ENCODE measurements around the gene NTN4.
"Not testable (repeated sequence)": the region's sequence is repeated elsewhere in the genome, so short reads cannot be mapped to it uniquely, and the experiment has no call there.

Gene NTN4

DNA sequence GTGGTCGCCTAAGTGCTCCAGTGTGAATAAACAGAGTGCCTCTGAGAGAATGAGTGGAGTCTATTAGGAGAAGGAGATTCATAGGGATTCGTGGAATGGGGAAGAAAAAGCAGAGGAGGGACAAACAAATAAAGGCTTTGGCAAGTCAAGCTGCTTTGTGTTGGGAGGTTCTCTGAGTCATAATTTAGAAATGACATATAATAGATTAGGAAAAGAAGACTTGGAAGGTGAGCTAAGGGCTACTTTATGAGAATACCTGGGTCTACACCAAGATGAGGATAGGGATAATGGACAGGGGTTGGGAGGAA is 6.4 kb upstream of the NTN4 start:
- in situ Hi-C loops (cut with HindIII; ENCODE audit: low sequenced_read_pairs), result no loop called here

DNA sequence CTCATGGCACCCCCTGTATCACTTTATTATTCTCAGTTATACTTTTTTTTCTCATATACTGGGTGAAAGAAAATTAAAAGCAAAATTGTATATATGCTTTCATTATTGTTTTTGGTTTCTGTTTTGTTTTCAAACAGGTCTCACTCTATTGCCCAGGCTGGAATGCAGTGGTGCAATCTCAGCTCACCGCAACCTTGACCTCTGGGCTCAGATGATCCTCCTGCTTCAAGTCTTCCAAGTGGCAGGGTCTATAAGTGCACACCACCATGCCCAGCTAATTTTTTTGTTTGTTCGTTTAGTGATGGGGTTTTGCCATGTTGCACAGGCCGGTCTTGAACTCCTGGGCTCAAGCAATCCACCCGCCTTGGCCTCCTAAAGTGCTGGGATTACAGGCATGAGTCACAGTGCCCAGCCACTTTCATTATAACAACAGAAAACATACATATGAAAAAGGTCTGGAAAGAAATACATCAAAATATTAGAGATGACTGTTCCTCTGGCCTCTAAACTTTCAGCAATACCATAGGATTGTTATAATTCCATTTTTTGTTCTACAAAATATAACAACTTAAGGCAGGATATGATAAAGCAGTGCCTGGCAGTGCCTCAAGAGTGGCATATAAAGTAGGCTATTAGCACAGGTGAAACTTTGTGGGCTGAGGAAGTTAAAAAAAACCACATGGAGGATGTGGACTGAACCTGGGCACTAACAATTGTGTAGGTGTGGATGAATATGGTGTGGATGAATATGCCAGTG is 5.8 kb upstream of the NTN4 start:
- in situ Hi-C loops (cut with HindIII; ENCODE audit: low sequenced_read_pairs), result no loop called here

DNA sequence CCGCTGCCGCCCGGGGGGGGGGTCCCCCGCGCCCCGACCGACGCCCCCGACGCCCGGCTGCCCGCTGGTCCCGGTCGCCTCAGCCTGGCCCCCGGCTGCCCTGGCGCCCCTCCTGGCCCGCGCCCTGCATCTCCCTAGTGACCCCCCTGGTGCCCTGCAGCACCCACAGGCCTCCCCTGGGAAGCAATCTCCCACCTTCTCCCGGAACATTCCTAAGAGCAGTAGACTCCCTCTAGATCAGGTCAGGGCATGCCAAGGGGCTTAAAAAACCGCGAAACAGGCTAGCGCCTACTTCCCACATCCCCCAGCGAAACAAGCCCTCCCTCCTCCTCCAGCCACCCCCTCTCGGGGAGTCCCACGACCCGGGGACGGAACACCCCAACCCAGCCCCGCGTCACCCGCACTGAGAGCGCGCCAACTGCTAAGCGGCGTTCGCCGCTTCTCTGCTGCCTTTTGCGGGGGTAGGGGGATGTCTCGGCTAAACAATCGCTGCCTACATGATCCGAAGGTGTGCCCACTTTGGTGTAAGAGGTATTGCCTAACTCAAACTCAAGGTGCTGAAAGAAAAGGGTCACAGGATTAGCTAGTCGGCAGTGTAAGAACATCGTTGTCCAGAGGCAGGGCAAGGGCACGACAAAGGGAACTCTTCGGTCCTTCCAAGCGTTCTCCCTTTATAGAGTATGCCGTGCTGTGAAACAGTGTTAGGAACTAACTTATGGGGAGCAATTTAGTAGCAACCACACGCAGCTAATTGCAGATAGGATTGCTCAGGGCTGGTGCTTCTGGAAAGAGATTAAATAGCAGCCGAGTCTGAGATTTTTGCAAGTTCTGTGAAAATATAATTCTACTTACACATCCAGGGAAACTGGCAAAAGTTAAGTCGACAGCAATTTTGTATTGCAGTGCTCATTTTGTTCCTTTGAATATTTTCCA is 619 bp upstream of the NTN4 start:
- in situ Hi-C loops (cut with HindIII; ENCODE audit: low sequenced_read_pairs), result no loop called here

DNA sequence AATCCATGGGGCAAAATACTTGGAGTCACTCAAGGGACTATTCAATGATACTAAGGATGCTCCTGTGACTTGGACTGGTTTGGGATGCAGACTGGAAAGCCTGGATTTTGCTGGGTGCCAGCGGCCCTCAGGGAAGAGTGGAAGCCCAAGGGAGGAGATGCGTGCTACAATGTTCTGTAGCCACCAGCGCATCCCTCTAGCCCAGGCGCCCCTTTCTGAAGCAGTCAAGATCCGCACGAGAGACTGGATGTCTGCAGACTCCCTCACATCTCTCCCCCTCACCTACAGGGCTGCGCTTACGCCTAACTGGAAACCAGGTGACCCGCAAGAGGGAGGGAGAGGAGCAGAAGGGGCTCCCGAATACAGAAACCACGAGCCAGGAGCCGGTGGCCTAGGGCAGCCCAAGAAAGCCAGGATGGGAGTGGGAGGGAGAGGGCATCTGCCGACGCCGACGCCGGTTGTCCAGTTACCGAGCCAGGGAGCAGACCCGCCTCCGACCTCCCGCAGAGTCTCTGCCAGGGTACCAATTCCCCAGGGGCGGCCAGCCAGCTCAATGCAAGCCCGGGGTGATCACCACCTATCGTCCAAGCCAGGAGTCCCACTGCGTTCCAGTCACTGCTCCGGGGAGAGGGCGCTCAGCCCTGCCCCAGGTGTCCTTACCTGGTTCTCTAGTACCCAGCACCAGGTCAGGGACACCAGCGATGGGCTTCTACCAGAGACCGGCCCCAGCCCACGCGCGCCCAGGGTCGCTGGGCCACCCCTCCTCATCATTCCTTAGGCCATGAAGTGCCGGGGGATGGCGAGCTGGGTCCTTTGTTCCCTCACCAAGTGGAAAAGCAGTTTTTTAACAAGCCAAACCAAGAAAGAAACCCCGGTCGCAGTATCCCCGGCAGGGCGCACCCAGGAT is 1.2 kb downstream of the NTN4 start:
- in situ Hi-C loops (cut with HindIII; ENCODE audit: low sequenced_read_pairs), result no loop called here

DNA sequence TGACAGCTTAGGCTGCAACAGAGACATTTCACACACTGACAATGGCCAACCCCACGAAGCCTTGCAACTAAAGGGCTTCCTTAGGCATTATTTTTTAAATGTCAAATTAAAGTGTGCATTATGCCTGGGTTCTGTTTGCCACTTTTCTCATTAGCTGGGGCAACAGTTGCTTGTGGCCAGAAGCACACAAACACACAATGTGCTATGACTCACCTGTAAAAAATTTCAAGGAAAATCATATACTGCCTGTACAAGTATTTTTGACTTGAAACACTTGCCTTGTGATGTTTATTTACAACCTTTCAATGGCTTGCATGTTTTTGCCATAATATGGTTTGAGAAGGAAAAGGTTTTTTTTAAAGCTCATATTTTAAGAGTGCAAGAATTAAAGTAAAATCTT is 1.9 kb downstream of the NTN4 start:
- in situ Hi-C loops (cut with HindIII; ENCODE audit: low sequenced_read_pairs), result no loop called here

DNA sequence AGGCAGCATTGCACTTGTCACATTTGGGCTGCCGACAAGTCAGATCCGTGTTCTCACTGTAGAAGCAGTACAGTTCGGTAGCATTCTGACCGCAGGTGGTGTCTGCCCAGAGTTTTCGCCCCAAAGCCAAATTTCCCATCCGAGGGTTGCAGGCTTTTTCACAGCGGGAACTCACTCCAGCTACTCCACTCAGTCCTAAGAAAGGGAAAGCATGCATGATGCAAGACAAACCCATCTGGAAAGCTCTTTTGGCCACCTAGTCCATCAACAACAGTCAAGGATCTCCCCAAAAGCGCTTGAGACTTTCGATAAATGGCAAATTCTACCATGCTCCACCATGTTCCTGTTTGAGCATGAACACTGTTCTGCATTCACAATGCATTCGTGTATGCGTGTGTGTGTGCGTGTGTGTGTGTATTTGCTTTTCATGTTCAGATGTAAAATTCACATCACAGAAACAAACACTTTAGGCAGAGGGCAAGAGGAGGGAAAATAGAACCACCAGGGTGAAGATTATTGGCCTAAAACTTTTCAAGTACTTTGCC is 3.2 kb downstream of the NTN4 start:
- in situ Hi-C loops (cut with HindIII; ENCODE audit: low sequenced_read_pairs), result no loop called here

DNA sequence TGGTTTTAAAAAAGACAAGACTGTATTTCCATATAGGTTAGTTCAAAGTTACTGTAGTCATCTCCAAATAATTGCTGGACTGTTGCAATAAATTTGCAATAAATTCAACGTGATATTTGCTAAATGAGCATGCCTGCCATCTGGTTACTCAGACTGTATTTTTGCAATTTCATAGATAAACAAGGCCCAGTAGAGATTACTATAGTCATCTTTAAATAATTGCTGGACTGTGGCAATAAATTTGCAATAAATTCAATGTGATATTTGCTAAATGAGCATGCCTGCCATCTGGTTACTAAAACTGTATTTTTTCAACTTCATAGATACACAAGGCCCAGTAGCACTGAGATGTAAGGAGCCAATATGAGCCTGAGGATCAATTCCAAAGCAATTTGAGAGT is 5.6 kb downstream of the NTN4 start:
- in situ Hi-C loops (cut with HindIII; ENCODE audit: low sequenced_read_pairs), result no loop called here

DNA sequence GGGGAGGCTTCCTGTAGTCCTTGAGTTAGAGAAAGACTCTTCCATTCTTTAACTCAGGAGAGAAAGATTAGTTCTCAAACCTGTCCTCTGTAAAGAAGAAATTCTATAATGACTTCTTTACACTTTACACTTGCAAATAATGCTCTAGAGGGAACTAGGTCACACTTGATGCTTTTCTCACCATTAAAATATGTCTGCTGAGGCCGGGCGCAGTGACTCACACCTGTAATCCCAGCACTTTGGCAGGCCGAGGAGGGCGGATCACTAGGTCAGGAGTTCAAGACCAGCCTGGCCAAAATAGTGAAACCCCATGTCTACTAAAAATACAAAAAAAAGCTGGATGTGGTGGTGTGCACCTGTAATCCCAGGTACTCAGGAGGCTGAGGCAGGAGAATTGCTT is 6.3 kb downstream of the NTN4 start:
- in situ Hi-C loops (cut with HindIII; ENCODE audit: low sequenced_read_pairs), result no loop called here

DNA sequence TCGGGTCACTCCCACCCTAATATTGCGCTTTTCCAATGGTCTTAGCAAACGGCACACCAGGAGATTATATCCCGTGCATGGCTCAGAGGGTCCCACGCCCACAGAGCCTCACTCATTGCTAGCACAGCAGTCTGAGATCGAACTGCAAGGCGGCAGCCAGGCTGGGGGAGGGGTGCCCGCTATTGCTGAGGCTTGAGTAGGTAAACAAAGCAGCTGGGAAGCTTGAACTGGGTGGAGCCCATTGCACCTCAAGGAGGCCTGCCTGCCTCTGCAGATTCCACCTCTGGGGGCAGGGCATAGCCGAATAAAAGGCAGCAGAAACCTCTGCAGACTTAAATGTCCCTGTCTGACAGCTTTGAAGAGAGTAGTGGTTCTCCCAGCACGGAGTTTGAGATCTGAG is 15.1 kb downstream of the NTN4 start:
- in situ Hi-C loops (cut with HindIII; ENCODE audit: low sequenced_read_pairs), result not testable (repeated sequence)

DNA sequence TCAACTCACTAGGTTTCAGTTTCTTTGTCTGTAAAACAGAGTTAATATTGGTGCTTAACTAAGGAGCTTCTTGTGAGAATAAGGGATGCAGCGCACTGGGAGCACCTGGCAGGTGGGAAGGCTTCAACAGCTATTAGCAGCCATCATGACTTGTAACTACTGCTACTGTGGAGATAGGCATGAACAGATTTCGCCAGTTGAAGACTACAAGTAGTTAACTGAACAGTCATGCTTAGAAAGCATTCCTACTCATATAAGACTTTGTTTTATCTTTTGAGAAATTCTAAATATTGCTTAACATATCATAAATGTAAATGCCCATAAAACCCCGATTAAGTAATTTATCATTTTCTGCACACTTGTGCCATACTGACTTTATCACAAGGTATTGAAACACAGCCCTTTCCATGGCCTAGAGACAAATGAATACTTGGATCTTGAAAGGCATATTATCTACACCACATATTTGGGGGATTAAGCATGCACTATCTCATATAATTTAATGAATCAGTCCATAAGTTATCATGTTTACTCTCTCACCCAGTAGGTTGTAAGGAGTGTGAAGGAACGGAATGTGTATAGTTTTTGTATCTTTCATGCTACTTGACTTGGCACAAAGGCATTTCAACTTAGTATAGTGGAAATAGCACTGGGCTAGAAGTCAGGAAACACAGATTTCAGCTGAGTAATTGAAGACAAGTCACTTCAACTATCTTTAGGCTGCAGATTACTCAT is 16.1 kb downstream of the NTN4 start:
- in situ Hi-C loops (cut with HindIII; ENCODE audit: low sequenced_read_pairs), result no loop called here

DNA sequence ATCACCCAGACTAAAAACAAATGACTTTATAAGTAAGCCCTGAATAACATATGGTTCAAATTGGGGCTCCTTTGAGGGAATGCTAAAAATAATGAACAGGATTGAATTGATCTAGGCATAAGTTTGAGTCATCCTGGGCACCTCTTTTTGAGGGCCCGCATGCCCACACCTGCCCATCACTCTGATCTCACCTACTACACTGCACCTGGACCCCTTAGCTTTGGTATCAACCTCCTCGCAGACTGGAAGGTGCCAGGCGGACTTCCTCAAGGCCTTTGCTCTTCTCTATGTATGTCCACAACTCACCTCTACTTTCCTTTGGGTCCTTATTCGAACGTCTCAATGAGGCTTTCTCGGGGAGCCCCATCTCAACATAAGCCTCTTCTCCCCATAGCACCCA is 17.2 kb downstream of the NTN4 start:
- in situ Hi-C loops (cut with HindIII; ENCODE audit: low sequenced_read_pairs), result no loop called here

DNA sequence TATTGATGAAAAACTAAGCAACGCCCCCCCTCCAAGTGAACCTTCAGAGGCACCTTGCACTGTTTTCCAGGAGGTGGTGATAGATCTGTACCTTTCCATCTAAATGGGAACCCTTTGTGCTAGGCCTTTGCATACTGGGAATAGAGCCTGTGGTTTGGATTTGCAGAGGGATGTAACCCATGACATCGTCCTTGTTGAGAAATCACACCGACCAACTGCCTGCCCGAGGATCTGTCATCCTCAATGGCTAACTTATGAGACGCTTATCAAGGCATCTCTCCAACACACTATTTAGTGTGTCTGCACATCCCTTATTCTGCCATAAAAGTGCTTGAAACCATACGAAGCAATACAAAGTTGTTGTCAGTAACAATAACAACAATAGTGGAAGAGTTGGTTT is 22.9 kb downstream of the NTN4 start:
- in situ Hi-C loops (cut with HindIII; ENCODE audit: low sequenced_read_pairs), result no loop called here

DNA sequence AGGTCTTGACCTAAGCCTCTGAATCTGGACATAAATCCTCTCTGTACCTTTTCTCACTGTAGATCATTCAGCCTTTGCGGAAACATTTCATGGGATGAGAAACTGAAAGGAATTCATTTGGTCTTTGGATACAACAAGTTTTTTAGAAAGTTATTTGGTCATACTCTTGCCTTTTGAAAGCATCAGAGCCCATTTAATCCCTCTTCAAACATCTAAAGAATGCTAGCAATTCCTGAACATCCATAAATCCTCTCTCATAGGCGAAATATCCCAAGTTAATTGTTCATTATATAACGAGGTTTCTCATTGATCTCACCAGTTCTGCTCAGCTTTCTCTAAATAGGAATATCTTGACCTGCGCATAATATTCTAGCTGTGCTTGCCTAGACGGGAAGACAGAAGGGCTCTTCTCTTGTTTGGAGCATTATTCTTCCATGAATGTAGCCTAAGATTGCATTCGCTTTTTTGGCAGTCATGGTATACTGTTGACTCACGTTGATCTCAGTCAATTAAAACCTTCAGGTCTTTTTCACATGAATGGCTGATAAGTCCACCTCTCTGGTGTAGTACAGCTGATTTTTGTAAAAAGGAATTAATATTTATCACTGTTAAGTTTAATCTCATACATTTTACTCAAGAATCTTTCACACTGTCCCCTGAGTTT is 24.1 kb downstream of the NTN4 start:
- in situ Hi-C loops (cut with HindIII; ENCODE audit: low sequenced_read_pairs), result no loop called here

DNA sequence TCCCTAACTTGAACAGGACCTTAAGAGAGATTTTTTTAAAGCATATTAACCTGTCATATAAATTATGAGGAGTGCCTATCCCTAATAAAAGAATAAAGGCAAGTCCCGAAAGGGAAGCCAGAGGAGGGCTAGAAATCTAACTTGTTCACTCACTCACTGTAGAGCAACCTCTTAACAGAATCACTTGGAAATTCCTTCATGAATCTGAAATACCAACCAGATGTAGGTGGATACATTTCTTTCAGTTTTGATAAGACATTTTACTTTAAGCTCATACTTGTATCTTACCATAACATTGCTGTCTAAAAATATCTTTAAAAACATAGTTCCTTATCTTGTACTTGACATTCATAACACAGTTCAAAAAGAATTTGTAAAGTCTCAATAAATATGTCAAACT is 25.7 kb downstream of the NTN4 start:
- in situ Hi-C loops (cut with HindIII; ENCODE audit: low sequenced_read_pairs), result no loop called here

DNA sequence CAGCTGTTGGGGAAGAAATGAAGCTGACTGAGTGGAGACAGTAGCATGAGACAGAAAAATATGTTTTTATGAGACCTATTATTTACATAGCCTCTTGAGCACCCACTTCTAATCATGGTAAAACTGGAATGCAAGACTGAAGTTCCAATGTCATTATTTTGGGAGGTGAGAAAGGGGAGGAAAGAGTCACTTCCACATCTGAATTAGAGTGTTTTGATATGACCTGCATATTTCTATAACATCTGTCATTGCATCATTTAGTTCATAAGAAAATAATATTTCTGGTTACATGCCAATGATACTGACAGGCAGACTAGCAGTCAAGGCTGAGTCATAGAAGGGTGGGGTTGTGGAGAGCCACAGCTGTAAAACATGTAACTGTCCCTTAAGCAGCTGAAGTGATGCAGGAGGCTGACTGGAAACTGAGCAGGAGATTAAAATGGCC is 26.7 kb downstream of the NTN4 start:
- in situ Hi-C loops (cut with HindIII; ENCODE audit: low sequenced_read_pairs), result no loop called here

DNA sequence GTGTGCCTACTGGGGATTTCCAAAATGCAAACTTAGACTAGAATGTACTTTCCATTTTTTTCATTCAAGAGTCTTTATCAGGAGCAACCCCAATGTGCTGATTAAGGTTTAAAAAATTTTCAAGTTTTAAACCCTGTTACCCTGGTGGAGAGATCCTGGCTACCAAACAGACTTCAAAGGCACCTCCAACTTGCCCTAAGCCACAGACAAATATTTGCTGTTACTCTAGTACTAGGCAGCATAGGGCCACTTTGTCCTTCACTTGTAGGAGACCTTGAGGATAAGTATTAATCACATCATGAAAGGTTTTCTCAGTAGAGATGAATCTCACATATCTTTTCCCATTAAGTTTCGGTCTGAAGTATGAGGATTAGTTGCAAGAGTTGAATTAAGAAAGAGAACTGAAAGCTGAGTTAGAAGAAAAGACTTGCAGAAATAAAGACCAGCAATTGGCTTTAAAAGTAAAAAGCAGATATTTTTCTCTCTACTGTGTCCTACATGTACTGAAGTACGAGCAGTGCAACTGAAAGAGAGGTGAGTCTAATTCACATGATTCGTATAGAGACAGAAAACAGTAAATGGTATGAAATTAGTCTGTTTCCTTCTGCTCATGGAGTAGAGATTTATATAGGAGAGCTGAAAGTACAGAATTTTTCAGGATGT is 28.3 kb downstream of the NTN4 start:
- in situ Hi-C loops (cut with HindIII; ENCODE audit: low sequenced_read_pairs), result no loop called here

DNA sequence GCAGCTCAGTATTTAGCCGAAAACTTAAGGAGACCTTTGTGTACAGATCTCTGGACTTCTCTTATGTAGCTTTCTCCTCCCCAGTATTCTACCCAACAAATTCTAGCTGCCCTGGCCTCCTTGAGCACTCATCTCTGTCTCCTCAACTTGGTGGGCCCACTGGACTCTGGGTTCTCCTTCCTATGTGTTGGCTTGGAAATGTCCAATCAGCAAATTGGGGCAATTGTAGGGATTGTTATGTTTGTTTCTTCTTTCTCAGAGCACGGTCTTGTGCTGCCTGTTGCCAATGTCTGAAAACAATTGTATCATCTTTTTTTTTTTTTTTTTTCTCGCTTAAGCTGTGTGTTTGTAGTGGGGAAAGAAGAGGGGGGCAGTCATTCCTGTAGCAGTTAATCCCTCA is 30.2 kb downstream of the NTN4 start:
- in situ Hi-C loops (cut with HindIII; ENCODE audit: low sequenced_read_pairs), result no loop called here

DNA sequence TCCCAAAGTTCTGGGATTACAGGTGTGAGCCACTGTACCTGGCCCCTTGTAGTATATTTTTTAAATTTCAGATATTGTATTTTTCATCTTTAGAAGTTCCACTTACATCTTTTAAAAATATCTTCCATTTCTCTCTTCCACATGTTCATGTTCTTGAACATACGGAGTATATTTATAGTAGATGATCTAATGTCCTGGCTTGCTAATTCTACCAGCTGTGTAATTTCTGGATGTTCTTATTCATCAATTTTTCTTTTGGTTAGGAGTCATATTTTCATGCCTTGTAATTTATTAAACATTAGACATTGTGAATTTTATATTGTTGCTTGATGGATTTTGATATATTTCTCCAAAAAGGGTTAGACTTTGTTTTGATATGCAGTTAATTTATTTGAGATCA is 30.8 kb downstream of the NTN4 start:
- in situ Hi-C loops (cut with HindIII; ENCODE audit: low sequenced_read_pairs), result no loop called here

DNA sequence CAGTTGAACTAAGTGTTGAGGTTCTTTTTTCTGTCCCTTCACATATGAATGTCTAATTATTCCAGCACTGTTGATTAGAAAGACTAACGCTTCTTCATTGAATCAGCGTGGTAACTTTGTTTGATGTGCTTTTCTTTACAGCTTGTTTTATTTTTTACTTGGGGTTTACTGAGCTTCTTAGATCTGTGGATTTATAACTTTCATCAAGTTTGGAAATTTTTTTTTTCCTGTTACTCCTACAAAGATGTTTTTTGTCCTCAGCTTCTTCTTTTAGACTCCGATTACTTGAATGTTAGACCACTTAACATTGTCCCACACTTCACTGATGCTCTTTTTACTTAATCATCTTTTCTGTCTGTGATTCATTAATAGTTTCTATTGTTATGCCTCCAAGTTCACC is 31.5 kb downstream of the NTN4 start:
- in situ Hi-C loops (cut with HindIII; ENCODE audit: low sequenced_read_pairs), result no loop called here

Measured in endothelial cell of hepatic sinusoid (primary cell).